ENCODE measurements around the gene ACTR1B. TPM values are rescaled to one million over a fixed set of nuclear protein-coding genes. Genes with fewer than 3 reads are reported as not detected.
"Not testable (repeated sequence)": the region's sequence is repeated elsewhere in the genome, so short reads cannot be mapped to it uniquely, and the experiment has no call there.

Gene ACTR1B
- total and polyA plus RNA-seq, 2 of the 4 experiments (the other 2 are of a cell fraction), result 40.5 to 68.8 TPM

GRCh38 chr2:97611895-97612294 lies 51.9 kb downstream of the ACTR1B start:
- H3K27me3 ChIP-seq (ENCODE audit: control insufficient read depth, insufficient read depth, low read length); H2BK15ac ChIP-seq (ENCODE audit: low read depth, low read length); in situ Hi-C loops (cut with MboI; ENCODE audit: low sequenced_read_pairs): not testable (repeated sequence)

DNA sequence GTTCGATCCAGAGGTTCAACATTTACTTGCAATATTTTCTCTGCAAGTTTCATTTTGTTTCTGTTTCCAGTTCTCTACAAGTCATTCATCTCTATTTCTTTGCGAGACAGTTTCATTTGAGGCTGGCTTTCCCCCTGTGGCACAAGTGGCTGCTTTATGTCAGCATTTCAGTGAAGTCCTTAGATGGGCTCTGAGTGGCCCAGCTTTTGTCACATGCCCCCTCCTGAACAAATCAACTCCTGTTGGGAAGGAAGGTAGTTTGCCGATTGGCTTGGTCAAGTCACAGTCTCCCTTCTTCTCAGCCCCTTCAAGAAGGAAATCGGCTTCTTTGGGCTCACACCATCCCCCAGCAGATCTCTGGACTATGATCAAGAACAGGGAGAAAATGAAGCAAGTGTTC lies 55.1 kb downstream of the ACTR1B start:
- H3K18ac ChIP-seq (ENCODE audit: low read depth, low read length); H3K9ac ChIP-seq (ENCODE audit: low read depth, low read length); H3K4me2 ChIP-seq (ENCODE audit: low read depth, low read length); DNase-seq; POLR2A ChIA-PET (ENCODE audit: unreplicated experiment); H2BK20ac ChIP-seq (ENCODE audit: low read depth, low read length); H4K5ac ChIP-seq (ENCODE audit: low read depth, low read length); BruUV-seq (replicated peaks); H2AFZ ChIP-seq (replicated peaks; ENCODE audit: low read length, poor library complexity); H3K4ac ChIP-seq (ENCODE audit: low read depth, low read length); H3K27ac ChIP-seq (ENCODE audit: insufficient read depth, low read length); H2BK120ac ChIP-seq (ENCODE audit: low read depth, low read length); H2BK5ac ChIP-seq (ENCODE audit: low read depth, low read length, poor library complexity, severe bottlenecking); H2AK9ac ChIP-seq (replicated peaks; ENCODE audit: low read depth, low read length, poor library complexity); H4K20me1 ChIP-seq (ENCODE audit: insufficient read depth, low read length); H3K23ac ChIP-seq (ENCODE audit: low read depth, low read length); H2AK5ac ChIP-seq (ENCODE audit: low read depth, low read length); H3K9me3 ChIP-seq (ENCODE audit: control insufficient read depth, insufficient read depth, low read length); H4K91ac ChIP-seq (ENCODE audit: insufficient read depth, low read depth, low read length); H3K9me1 ChIP-seq (ENCODE audit: insufficient read depth, low read length); H2BK15ac ChIP-seq (ENCODE audit: low read depth, low read length); intact Hi-C loops (cut with micrococcal nuclease); H3K4me1 ChIP-seq (ENCODE audit: control insufficient read depth, insufficient read depth, low read length); H3K79me1 ChIP-seq (ENCODE audit: low read depth in 1 of 2, low read length in 2 of 2); H3K4me3 ChIP-seq (ENCODE audit: insufficient read depth, low read depth, low read length); dilution Hi-C loops (cut with HindIII; ENCODE audit: low sequenced_read_pairs, unreplicated experiment); H3K14ac ChIP-seq (replicated peaks; ENCODE audit: low read depth, low read length); H4K8ac ChIP-seq (ENCODE audit: low read depth in 2 of 2, low read length in 2 of 2); in situ Hi-C loops (cut with MboI; ENCODE audit: low sequenced_read_pairs); H3K36me3 ChIP-seq (ENCODE audit: control insufficient read depth, insufficient read depth, low read length); H3K27me3 ChIP-seq (ENCODE audit: control insufficient read depth, insufficient read depth, low read length); CTCF ChIA-PET; ATAC-seq (ENCODE audit: low read depth); H3K56ac ChIP-seq (ENCODE audit: extremely low read depth, insufficient read depth, low read length): not testable (repeated sequence)
- WGBS, 2 experiments (ENCODE audit: extremely low coverage in 2 of 2, insufficient read length in 1 of 2), result no CpG with 5 or more reads among the region's 4 CpGs

More at GRCh38 chr2:97611895-97612294, 51.9 kb downstream of the ACTR1B start:
- H3K36me3 ChIP-seq (ENCODE audit: control insufficient read depth, insufficient read depth, low read length); BruUV-seq (replicated peaks); H3K9me1 ChIP-seq (ENCODE audit: insufficient read depth, low read length); CTCF ChIA-PET; H3K56ac ChIP-seq (ENCODE audit: extremely low read depth, insufficient read depth, low read length); H3K14ac ChIP-seq (replicated peaks; ENCODE audit: low read depth, low read length); H4K20me1 ChIP-seq (ENCODE audit: insufficient read depth, low read length); H4K91ac ChIP-seq (ENCODE audit: insufficient read depth, low read depth, low read length); ATAC-seq (ENCODE audit: low read depth); H2BK120ac ChIP-seq (ENCODE audit: low read depth, low read length); H3K9me3 ChIP-seq (ENCODE audit: control insufficient read depth, insufficient read depth, low read length); H3K23ac ChIP-seq (ENCODE audit: low read depth, low read length); H3K4me1 ChIP-seq (ENCODE audit: control insufficient read depth, insufficient read depth, low read length); H3K27ac ChIP-seq (ENCODE audit: insufficient read depth, low read length); H4K8ac ChIP-seq (ENCODE audit: low read depth in 2 of 2, low read length in 2 of 2); H2BK20ac ChIP-seq (ENCODE audit: low read depth, low read length); intact Hi-C loops (cut with micrococcal nuclease); H2AK9ac ChIP-seq (replicated peaks; ENCODE audit: low read depth, low read length, poor library complexity); H3K4ac ChIP-seq (ENCODE audit: low read depth, low read length); H2BK5ac ChIP-seq (ENCODE audit: low read depth, low read length, poor library complexity, severe bottlenecking); H2AFZ ChIP-seq (replicated peaks; ENCODE audit: low read length, poor library complexity); H3K18ac ChIP-seq (ENCODE audit: low read depth, low read length); DNase-seq; POLR2A ChIA-PET (ENCODE audit: unreplicated experiment); dilution Hi-C loops (cut with HindIII; ENCODE audit: low sequenced_read_pairs, unreplicated experiment); H4K5ac ChIP-seq (ENCODE audit: low read depth, low read length); H3K79me1 ChIP-seq (ENCODE audit: low read depth in 1 of 2, low read length in 2 of 2); H3K4me3 ChIP-seq (ENCODE audit: insufficient read depth, low read depth, low read length); H2AK5ac ChIP-seq (ENCODE audit: low read depth, low read length); H3K9ac ChIP-seq (ENCODE audit: low read depth, low read length); H3K4me2 ChIP-seq (ENCODE audit: low read depth, low read length): not testable (repeated sequence)
- WGBS, 2 experiments (ENCODE audit: extremely low coverage in 2 of 2, insufficient read length in 1 of 2), result no CpG with 5 or more reads among the region's 7 CpGs
